HCT116 (cell line): ENCODE results near the gene PTCH2. TPM values are rescaled to one million over a fixed set of nuclear protein-coding genes. Genes with fewer than 3 reads are reported as not detected.
"Not testable (repeated sequence)": the region's sequence is repeated elsewhere in the genome, so short reads cannot be mapped to it uniquely, and the experiment has no call there.

Experiments used
- ATAC-seq: fragments of 200-7000 bp; cut with Tn5 transposase; 2 replicates; pipeline ENCODE4 v1.9.1; 2020; ENCODE audit warnings: mild to moderate bottlenecking, moderate library complexity
- BruUV-seq: library from RNA; stranded (reverse); fragments of 400-500 nt; replicated peaks from 2 replicates; lab custom pipeline; 2021; lab: Mats Ljungman, UMichigan
- CTCF ChIA-PET: fragments of 300-600 bp; sonication (Branson Sonifier 250); formaldehyde crosslinking; loops from one replicate; lab custom pipeline; 2021; ENCODE audit warnings: antibody characterized with exemption; lab: Charles Lee
- POLR2A ChIA-PET: fragments of 300-600, 350-600 bp; sonication (Branson Sonifier 250); formaldehyde crosslinking; loops from one replicate; lab custom pipeline; 2021; ENCODE audit warnings: antibody characterized with exemption; lab: Charles Lee
- RAD21 ChIA-PET, 2 experiments: fragments of 300-600 bp; sonication (Branson Sonifier 250); formaldehyde crosslinking; loops; one replicate each; lab custom pipeline; 2023; ENCODE audit warnings: low total read pairs in 2 of 2; ENCODE audit not compliant: uncharacterized antibody in 2 of 2, unreplicated experiment in 2 of 2, low non-redundant PET in 1 of 2; lab: Charles Lee
- DNase-seq: peaks from one replicate; pipeline ENCODE4 v3.0.0-alpha.2; 2010; ENCODE audit warnings: low read depth, low spot score
- H2AFZ ChIP-seq: fragments of 200-600 bp; shearing (Covaris generic), sonication (generic); 2 replicates; pipeline ENCODE4 v1.6.1; 2017; ENCODE audit warnings: low read depth, mixed run types, mixed read lengths, antibody characterized with exemption, low read length; ENCODE audit not compliant: poor library complexity, severe bottlenecking
- H3K27ac ChIP-seq: 2 replicates; pipeline ENCODE4 v1.5.1; 2012; ENCODE audit warnings: low read depth, low read length
- H3K27me3 ChIP-seq: fragments of 200-600 bp; sonication (generic); 2 replicates; pipeline ENCODE4 v1.6.1; 2016; ENCODE audit warnings: mixed run types, low read length, mixed read lengths; ENCODE audit not compliant: insufficient read depth
- H3K36me3 ChIP-seq, 2 experiments: fragments of 200-500 bp in 1 of 2; fragments of 200-600 bp in 1 of 2; sonication (Bioruptor generic) in 1 of 2; sonication (generic) in 1 of 2; 2 replicates each; pipeline versions ENCODE4 v1.5.1 to v1.6.1; 2014 to 2016; ENCODE audit warnings: low read length in 2 of 2, inconsistent platforms in 1 of 2, mixed read lengths in 1 of 2, mixed run types in 1 of 2; ENCODE audit not compliant: insufficient read depth in 2 of 2, control insufficient read depth in 1 of 2
- H3K4me1 ChIP-seq, 2 experiments: fragments of 200-600 bp in 1 of 2; sonication (generic) in 1 of 2; 2 replicates each; pipeline versions ENCODE4 v1.5.1 to v1.6.1; 2012 to 2017; ENCODE audit warnings: low read length in 2 of 2, inconsistent platforms in 1 of 2, mild to moderate bottlenecking in 1 of 2, mixed read lengths in 1 of 2, mixed run types in 1 of 2, moderate library complexity in 1 of 2; ENCODE audit not compliant: insufficient read depth in 2 of 2, control insufficient read depth in 1 of 2
- H3K4me2 ChIP-seq: fragments of 200-600 bp; sonication (generic); 2 replicates; pipeline ENCODE4 v1.6.1; 2017; ENCODE audit warnings: mixed run types, low read length, mixed read lengths
- H3K4me3 ChIP-seq, 2 experiments: fragments of 200-600 bp in 1 of 2; sonication (generic) in 1 of 2; replicated peaks in 1 of 2; 2 replicates each; pipeline ENCODE4 v1.5.1; 2011 to 2016; ENCODE audit warnings: low read length in 2 of 2, control low read depth in 1 of 2, low read depth in 1 of 2, mild to moderate bottlenecking in 1 of 2, mixed read lengths in 1 of 2, mixed run types in 1 of 2
- H3K79me2 ChIP-seq: fragments of 200-600 bp; sonication (generic); 2 replicates; pipeline ENCODE4 v1.6.1; 2017; ENCODE audit warnings: mild to moderate bottlenecking, mixed run types, low read length, moderate library complexity, mixed read lengths; ENCODE audit not compliant: insufficient read depth
- H3K9ac ChIP-seq: fragments of 200-600 bp; sonication (generic); 2 replicates; pipeline ENCODE4 v1.6.1; 2016; ENCODE audit warnings: low read length, mixed read lengths
- H3K9me2 ChIP-seq: fragments of 200-600 bp; sonication (generic), shearing (Covaris generic); 2 replicates; pipeline ENCODE4 v1.6.1; 2017; ENCODE audit warnings: mixed run types, mild to moderate bottlenecking, moderate library complexity; ENCODE audit not compliant: insufficient read depth
- H3K9me3 ChIP-seq, 2 experiments: fragments of 200-500 bp in 1 of 2; fragments of 200-600 bp in 1 of 2; sonication (Bioruptor generic) in 1 of 2; sonication (generic) in 1 of 2; 2 replicates each; pipeline ENCODE4 v1.6.1; 2014 to 2017; ENCODE audit warnings: low read length in 2 of 2, mixed read lengths in 2 of 2, inconsistent platforms in 1 of 2, low read depth in 1 of 2, mild to moderate bottlenecking in 1 of 2, mixed run types in 1 of 2, moderate library complexity in 1 of 2; ENCODE audit not compliant: control insufficient read depth in 1 of 2, insufficient read depth in 1 of 2
- H4K20me1 ChIP-seq: fragments of 200-600 bp; sonication (generic), shearing (Covaris generic); 2 replicates; pipeline ENCODE4 v1.6.1; 2017; ENCODE audit warnings: mixed run types, mild to moderate bottlenecking, moderate library complexity; ENCODE audit not compliant: insufficient read depth
- CBX3 ChIP-seq: IDR thresholded peaks from 2 replicates; pipeline ENCODE4 v1.6.1; 2012; ENCODE audit warnings: low read depth
- CEBPB ChIP-seq: IDR thresholded peaks from 2 replicates; pipeline ENCODE4 v1.6.1; 2012; ENCODE audit warnings: low read depth
- EGR1 ChIP-seq: IDR thresholded peaks from 2 replicates; pipeline ENCODE4 v1.6.1; 2012; ENCODE audit warnings: low read depth
- ELF1 ChIP-seq: IDR thresholded peaks from 2 replicates; pipeline ENCODE4 v1.6.1; 2012; ENCODE audit warnings: low read depth, borderline replicate concordance
- EZH2 ChIP-seq: fragments of 200-600 bp; sonication (generic); IDR thresholded peaks from 2 replicates; pipeline ENCODE4 v1.6.1; 2017; ENCODE audit warnings: antibody characterized with exemption, mixed run types
- EZH2phosphoT487 ChIP-seq: fragments of 200-600 bp; IDR thresholded peaks from 2 replicates; pipeline ENCODE4 v1.6.1; 2018; ENCODE audit warnings: antibody characterized with exemption, borderline replicate concordance
- FOSL1 ChIP-seq: IDR thresholded peaks from 2 replicates; pipeline ENCODE4 v1.6.1; 2012; ENCODE audit warnings: low read depth
- JUND ChIP-seq: IDR thresholded peaks from 2 replicates; pipeline ENCODE4 v1.6.1; 2012
- POLR2A ChIP-seq: IDR thresholded peaks from 2 replicates; pipeline ENCODE4 v1.7.0; 2011; ENCODE audit warnings: borderline replicate concordance; ENCODE audit not compliant: insufficient read depth, insufficient read length; ENCODE audit errors: extremely low read depth
- POLR2AphosphoS5 ChIP-seq: IDR thresholded peaks from 2 replicates; pipeline ENCODE4 v1.6.1; 2011; ENCODE audit warnings: mild to moderate bottlenecking, low read depth, low read length, moderate library complexity
- RAD21 ChIP-seq: IDR thresholded peaks from 2 replicates; pipeline ENCODE4 v1.6.1; 2012; ENCODE audit warnings: low read depth, mild to moderate bottlenecking
- SP1 ChIP-seq: IDR thresholded peaks from 2 replicates; pipeline ENCODE4 v1.6.1; 2012; ENCODE audit warnings: low read depth
- SRF ChIP-seq: IDR thresholded peaks from 2 replicates; pipeline ENCODE4 v1.6.1; 2012; ENCODE audit warnings: low read depth
- TCF7L2 ChIP-seq: IDR thresholded peaks from 2 replicates; pipeline ENCODE4 v1.7.0; 2011; ENCODE audit warnings: borderline replicate concordance, inconsistent platforms; ENCODE audit not compliant: insufficient read depth, insufficient read length; ENCODE audit errors: extremely low read depth
- YY1 ChIP-seq: IDR thresholded peaks from 2 replicates; pipeline ENCODE4 v1.6.1; 2011; ENCODE audit warnings: low read length, low read depth, moderate library complexity, mild to moderate bottlenecking; ENCODE audit not compliant: insufficient replicate concordance; ENCODE audit errors: extremely low read depth
- ZFX ChIP-seq: fragments of 450-650 bp; IDR thresholded peaks from 2 replicates; pipeline ENCODE4 v1.6.1; 2017
- ZNF274 ChIP-seq: fragments of 200-500 bp; sonication (Bioruptor generic); IDR thresholded peaks from 2 replicates; pipeline ENCODE4 v1.6.1; 2014; ENCODE audit warnings: mild to moderate bottlenecking, low read depth, low read length, inconsistent platforms
- intact Hi-C: fragments of 100-400 bp; cut with micrococcal nuclease; formaldehyde crosslinking; loops from 2 replicates; pipeline ENCODE4 v1.10.0; 2022
- total RNA-seq: library from RNA; stranded (reverse); gene quantifications from one replicate; pipeline ENCODE4 v1.2.1, GENCODE V29; 2021; ENCODE audit not compliant: unreplicated experiment
- TF ChIP-seq, protein P1 (sequence below): IDR thresholded peaks from 2 replicates; pipeline ENCODE4 v1.6.1; 2011; ENCODE audit warnings: mild to moderate bottlenecking, low read length, moderate library complexity; ENCODE audit not compliant: insufficient replicate concordance; ENCODE audit errors: extremely low read depth
- TF ChIP-seq, protein P2 (sequence below): IDR thresholded peaks from 2 replicates; pipeline ENCODE4 v1.6.1; 2012
- TF ChIP-seq, protein P3 (sequence below): IDR thresholded peaks from 2 replicates; pipeline ENCODE4 v1.6.1; 2012; ENCODE audit warnings: low read depth

PTCH2 gene
- total RNA-seq, 1 experiment from 2014 or later = 1.3 TPM

DNA sequence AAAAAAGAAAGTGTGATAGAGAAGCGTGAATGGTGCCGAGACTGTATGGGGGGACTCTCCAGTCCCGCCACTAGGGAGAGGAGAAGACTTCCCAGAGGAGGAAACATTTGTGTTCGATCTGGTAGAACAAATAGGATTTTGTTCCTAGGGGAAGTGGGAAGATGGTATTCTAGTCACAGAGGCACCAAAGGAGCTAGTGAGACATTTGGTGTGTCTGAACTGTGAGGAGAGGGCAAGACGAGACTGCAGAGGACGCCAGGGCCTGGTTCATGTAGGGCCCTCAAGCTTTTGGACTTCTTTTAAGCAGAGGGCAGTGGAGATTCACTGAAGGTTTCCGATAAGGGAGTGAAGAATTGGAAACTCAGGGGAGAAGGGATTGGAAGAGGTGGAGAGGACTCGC is 31.8 kb downstream of the PTCH2 start:
- POLR2A ChIA-PET = interaction anchor here (1.0 to 8.0 kb wide), 3 partner anchors 9 to 18 kb away, joined by 3 to 200 read pairs (median 32); partner anchors contain the start of gene PLK3

DNA sequence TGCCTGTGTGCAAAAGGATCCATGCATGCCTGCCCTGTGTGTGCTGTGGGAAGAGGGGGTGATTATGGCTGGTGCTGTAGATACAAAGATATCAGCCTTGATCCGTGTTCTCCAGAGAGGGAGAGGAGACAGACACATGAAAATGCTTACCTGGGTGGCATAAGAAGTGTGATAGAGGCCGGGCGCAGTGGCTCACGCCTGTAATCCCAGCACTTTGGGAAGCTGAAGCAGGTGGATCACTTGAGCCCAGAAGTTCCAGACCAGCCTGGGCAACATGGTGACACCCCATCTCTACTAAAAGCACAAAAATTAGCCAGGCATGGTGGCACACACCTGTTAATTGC is 32.3 kb downstream of the PTCH2 start:
- ChIA-PET POLR2A (interaction anchor here (1.0 to 8.0 kb wide), 3 partner anchors 9 to 17 kb away, joined by 3 to 200 read pairs (median 32); partner anchors contain the start of gene PLK3), CTCF (interaction anchor here (2.9 kb wide), 1 partner anchor 11 kb away, joined by 8 read pairs; the partner anchor contains the start of gene PLK3)
- H2AFZ ChIP-seq, H3K4me3 ChIP-seq, H3K9me2 ChIP-seq, H4K20me1 ChIP-seq, DNase-seq, H3K79me2 ChIP-seq, intact Hi-C loops, BruUV-seq, H3K9me3 ChIP-seq, RAD21 ChIA-PET, ATAC-seq, H3K27me3 ChIP-seq, H3K36me3 ChIP-seq: not testable (repeated sequence)
- peak overlapping the region; percentile 68 for H3K4me2 ChIP-seq
- H3K4me1 ChIP-seq = peaks cover 58 to 72% of the 10 kb centered on the region in 2 experiments
- peak overlapping the region; percentile 73; the same call in 1 of the 2 replicates for H3K9ac ChIP-seq
- H3K27ac ChIP-seq = peak overlapping the region; percentile 98; the same call in 1 of the 2 replicates

More for the DNA sequence above, 31.8 kb downstream of the PTCH2 start:
- peaks cover 54 to 67% of the 10 kb centered on the region in 2 experiments for H3K4me1 ChIP-seq
- H3K79me2 ChIP-seq = no peaks in the 10 kb centered on the region
- ChIA-PET CTCF (interaction anchor here (2.9 kb wide), 1 partner anchor 11 kb away, joined by 8 read pairs; the partner anchor contains the start of gene PLK3), RAD21 (no interaction called here)
- H3K4me2 ChIP-seq = peak overlapping the region; percentile 68; the same call in 1 of the 2 replicates
- H3K4me3 ChIP-seq = no peak overlapping the region
- intact Hi-C loops = no loop called here
- peaks cover 0 to 5% of the 10 kb centered on the region in 2 experiments; a peak in 1 of 4 replicates for H3K36me3 ChIP-seq
- H3K9me3 ChIP-seq = no peaks in the 10 kb centered on the region
- no peak overlapping the region; the same call in 1 of the 2 replicates for H3K27ac ChIP-seq
- H3K9me2 ChIP-seq = no peaks in the 10 kb centered on the region
- no peak overlapping the region for H2AFZ ChIP-seq
- no TSS peak for BruUV-seq
- no peaks in the 10 kb centered on the region for H4K20me1 ChIP-seq
- TF ChIP-seq, protein P1, sequence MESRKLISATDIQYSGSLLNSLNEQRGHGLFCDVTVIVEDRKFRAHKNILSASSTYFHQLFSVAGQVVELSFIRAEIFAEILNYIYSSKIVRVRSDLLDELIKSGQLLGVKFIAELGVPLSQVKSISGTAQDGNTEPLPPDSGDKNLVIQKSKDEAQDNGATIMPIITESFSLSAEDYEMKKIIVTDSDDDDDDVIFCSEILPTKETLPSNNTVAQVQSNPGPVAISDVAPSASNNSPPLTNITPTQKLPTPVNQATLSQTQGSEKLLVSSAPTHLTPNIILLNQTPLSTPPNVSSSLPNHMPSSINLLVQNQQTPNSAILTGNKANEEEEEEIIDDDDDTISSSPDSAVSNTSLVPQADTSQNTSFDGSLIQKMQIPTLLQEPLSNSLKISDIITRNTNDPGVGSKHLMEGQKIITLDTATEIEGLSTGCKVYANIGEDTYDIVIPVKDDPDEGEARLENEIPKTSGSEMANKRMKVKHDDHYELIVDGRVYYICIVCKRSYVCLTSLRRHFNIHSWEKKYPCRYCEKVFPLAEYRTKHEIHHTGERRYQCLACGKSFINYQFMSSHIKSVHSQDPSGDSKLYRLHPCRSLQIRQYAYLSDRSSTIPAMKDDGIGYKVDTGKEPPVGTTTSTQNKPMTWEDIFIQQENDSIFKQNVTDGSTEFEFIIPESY = no peak
- TF ChIP-seq CEBPB = no peak
- TF ChIP-seq JUND = no peak
- TF ChIP-seq, protein P2, sequence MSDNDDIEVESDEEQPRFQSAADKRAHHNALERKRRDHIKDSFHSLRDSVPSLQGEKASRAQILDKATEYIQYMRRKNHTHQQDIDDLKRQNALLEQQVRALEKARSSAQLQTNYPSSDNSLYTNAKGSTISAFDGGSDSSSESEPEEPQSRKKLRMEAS = no peak
- no peak for TF ChIP-seq SRF
- TF ChIP-seq EZH2phosphoT487 = no peak
- no peak for TF ChIP-seq EZH2
- TF ChIP-seq ZNF274 = no peak
- no peak for TF ChIP-seq POLR2A
- TF ChIP-seq, protein P3, sequence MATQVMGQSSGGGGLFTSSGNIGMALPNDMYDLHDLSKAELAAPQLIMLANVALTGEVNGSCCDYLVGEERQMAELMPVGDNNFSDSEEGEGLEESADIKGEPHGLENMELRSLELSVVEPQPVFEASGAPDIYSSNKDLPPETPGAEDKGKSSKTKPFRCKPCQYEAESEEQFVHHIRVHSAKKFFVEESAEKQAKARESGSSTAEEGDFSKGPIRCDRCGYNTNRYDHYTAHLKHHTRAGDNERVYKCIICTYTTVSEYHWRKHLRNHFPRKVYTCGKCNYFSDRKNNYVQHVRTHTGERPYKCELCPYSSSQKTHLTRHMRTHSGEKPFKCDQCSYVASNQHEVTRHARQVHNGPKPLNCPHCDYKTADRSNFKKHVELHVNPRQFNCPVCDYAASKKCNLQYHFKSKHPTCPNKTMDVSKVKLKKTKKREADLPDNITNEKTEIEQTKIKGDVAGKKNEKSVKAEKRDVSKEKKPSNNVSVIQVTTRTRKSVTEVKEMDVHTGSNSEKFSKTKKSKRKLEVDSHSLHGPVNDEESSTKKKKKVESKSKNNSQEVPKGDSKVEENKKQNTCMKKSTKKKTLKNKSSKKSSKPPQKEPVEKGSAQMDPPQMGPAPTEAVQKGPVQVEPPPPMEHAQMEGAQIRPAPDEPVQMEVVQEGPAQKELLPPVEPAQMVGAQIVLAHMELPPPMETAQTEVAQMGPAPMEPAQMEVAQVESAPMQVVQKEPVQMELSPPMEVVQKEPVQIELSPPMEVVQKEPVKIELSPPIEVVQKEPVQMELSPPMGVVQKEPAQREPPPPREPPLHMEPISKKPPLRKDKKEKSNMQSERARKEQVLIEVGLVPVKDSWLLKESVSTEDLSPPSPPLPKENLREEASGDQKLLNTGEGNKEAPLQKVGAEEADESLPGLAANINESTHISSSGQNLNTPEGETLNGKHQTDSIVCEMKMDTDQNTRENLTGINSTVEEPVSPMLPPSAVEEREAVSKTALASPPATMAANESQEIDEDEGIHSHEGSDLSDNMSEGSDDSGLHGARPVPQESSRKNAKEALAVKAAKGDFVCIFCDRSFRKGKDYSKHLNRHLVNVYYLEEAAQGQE = no peak
- TF ChIP-seq ZFX = no peak
- TF ChIP-seq EGR1 = no peak
- TF ChIP-seq TCF7L2 = no peak
- no peak for TF ChIP-seq ELF1
- TF ChIP-seq YY1 = no peak
- no peak for TF ChIP-seq CBX3
- no peak for TF ChIP-seq SP1
- TF ChIP-seq RAD21 = no peak
- TF ChIP-seq POLR2AphosphoS5 = no peak
- TF ChIP-seq FOSL1 = no peak
- no peak for ATAC-seq
- peak overlapping the region; percentile 4; the same call in 1 of the 2 replicates for H3K9ac ChIP-seq
- DNase-seq = no peak
- H3K27me3 ChIP-seq = no peaks in the 10 kb centered on the region
